Astrocyte (in vitro differentiated cells and primary cell): ENCODE measurements around the gene TCP11L1. TPM values are rescaled to one million over a fixed set of nuclear protein-coding genes. Genes with fewer than 3 reads are reported as not detected.

ENCODE experiments used
- DNase-seq: peaks from one replicate; pipeline ENCODE4 v3.0.0-alpha.2; 2010; ENCODE audit warnings: low read depth
- FAIRE-seq: peaks from 2 replicates; lab custom pipeline; 2011; peaks lifted over from hg19 to GRCh38; lab: Jason Lieb, UNC
- H2AFZ ChIP-seq: 2 replicates; pipeline ENCODE4 v1.6.0; 2012; ENCODE audit warnings: low read depth, low read length, inconsistent platforms
- H3K27ac ChIP-seq: 2 replicates; pipeline ENCODE4 v1.5.1; 2011; ENCODE audit warnings: low read depth, low read length, inconsistent platforms
- H3K27me3 ChIP-seq: 2 replicates; pipeline ENCODE4 v1.6.0; 2011; ENCODE audit warnings: low read length, inconsistent platforms; ENCODE audit not compliant: insufficient read depth
- H3K36me3 ChIP-seq: 2 replicates; pipeline ENCODE4 v1.5.1; 2011; ENCODE audit warnings: low read length, inconsistent platforms; ENCODE audit not compliant: insufficient read depth
- H3K4me1 ChIP-seq: 2 replicates; pipeline ENCODE4 v1.5.1; 2011; ENCODE audit warnings: low read length, inconsistent platforms; ENCODE audit not compliant: insufficient read depth
- H3K4me2 ChIP-seq: 2 replicates; pipeline ENCODE4 v1.6.0; 2012; ENCODE audit warnings: low read length, inconsistent platforms
- H3K4me3 ChIP-seq: 2 replicates; pipeline ENCODE4 v1.5.1; 2011; ENCODE audit warnings: low read depth, mild to moderate bottlenecking, low read length, inconsistent platforms; ENCODE audit not compliant: insufficient read depth
- H3K79me2 ChIP-seq: 2 replicates; pipeline ENCODE4 v1.6.0; 2012; ENCODE audit warnings: mild to moderate bottlenecking, low read length, inconsistent platforms; ENCODE audit not compliant: insufficient read depth
- H3K9ac ChIP-seq: 2 replicates; pipeline ENCODE4 v1.6.0; 2012; ENCODE audit warnings: mild to moderate bottlenecking, low read length, inconsistent platforms
- H3K9me3 ChIP-seq: 2 replicates; pipeline ENCODE4 v1.5.1; 2012; ENCODE audit warnings: low read depth, mild to moderate bottlenecking, low read length, inconsistent platforms; ENCODE audit not compliant: insufficient read depth
- H4K20me1 ChIP-seq: 2 replicates; pipeline ENCODE4 v1.6.0; 2012; ENCODE audit warnings: low read length, inconsistent platforms; ENCODE audit not compliant: insufficient read depth
- H3K27ac Mint-ChIP-seq: one replicate; pipeline ENCODE4 v1.8.0; 2021; ENCODE audit warnings: mild to moderate bottlenecking, mixed read lengths; ENCODE audit not compliant: unreplicated experiment
- H3K27me3 Mint-ChIP-seq: one replicate; pipeline ENCODE4 v1.8.0; 2021; ENCODE audit warnings: low read depth, mixed read lengths; ENCODE audit not compliant: unreplicated experiment
- H3K36me3 Mint-ChIP-seq: one replicate; pipeline ENCODE4 v1.8.0; 2021; ENCODE audit warnings: low read depth, mixed read lengths; ENCODE audit not compliant: unreplicated experiment
- H3K4me1 Mint-ChIP-seq: one replicate; pipeline ENCODE4 v1.8.0; 2021; ENCODE audit warnings: low read depth, mixed read lengths; ENCODE audit not compliant: unreplicated experiment
- H3K4me3 Mint-ChIP-seq: one replicate; pipeline ENCODE4 v1.8.0; 2021; ENCODE audit warnings: mild to moderate bottlenecking, moderate library complexity, mixed read lengths; ENCODE audit not compliant: unreplicated experiment
- H3K9me3 Mint-ChIP-seq: one replicate; pipeline ENCODE4 v1.8.0; 2021; ENCODE audit warnings: mild to moderate bottlenecking, mixed read lengths; ENCODE audit not compliant: unreplicated experiment
- CTCF ChIP-seq: IDR thresholded peaks from 2 replicates; pipeline ENCODE4 v1.5.1; 2011; ENCODE audit warnings: low read depth, mild to moderate bottlenecking, inconsistent platforms, low read length, moderate library complexity; ENCODE audit not compliant: insufficient read depth
- EZH2 ChIP-seq: IDR thresholded peaks from 2 replicates; pipeline ENCODE4 v1.6.1; 2012; ENCODE audit warnings: mild to moderate bottlenecking, low read length, inconsistent platforms; ENCODE audit not compliant: insufficient read depth
- total RNA-seq: library from RNA; stranded (reverse); gene quantifications from 2 replicates; pipeline ENCODE4 v1.2.1, GENCODE V29; 2021

The TCP11L1 gene
- total RNA-seq, 1 donor from 2014 or later, result 28.8 TPM

DNA sequence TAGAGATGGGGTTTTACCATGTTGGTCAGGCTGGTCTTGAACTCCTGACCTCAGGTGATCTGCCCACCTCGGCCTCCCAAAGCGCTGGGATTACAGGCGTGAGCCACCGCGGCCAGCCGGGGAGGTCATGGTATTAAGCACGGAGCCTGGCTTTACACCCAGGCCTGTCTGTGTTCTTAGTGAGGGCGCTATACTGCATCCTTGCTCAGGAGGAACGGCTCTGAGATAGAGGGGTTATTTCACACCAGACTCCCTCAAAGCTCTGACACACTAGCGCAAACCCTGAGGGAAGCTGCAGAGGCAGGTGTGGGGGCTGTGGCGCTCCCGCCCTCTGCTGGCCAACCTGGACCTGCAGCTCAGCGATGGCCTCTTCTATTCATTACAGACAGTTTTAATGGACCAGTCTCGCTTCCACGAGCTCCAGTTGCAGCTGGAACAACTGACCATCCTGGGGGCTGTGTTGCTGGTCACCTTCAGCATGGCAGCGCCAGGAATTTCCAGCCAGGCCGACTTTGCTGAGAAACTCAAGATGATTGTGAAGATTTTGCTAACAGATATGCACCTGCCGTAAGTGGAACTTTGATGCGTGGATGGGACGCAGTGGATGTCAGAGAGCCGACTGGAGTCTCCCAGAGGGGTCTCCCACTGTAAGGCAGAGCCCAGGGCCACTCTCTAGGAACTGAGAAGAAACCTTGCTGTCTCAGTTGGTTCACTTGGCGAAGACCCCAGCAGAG lies 26.2 kb downstream of the TCP11L1 start:
- no peaks in the 10 kb centered on the region for H3K9me3 ChIP-seq
- H3K79me2 ChIP-seq, result no peaks in the 10 kb centered on the region
- Mint-ChIP-seq H3K27me3 (no peaks in the 10 kb centered on the region), H3K4me1 (peaks cover 24% of the 10 kb centered on the region), H3K27ac (no peak overlapping the region), H3K36me3 (peaks cover 8% of the 10 kb centered on the region), H3K9me3 (no peaks in the 10 kb centered on the region), H3K4me3 (no peak overlapping the region)
- H3K36me3 ChIP-seq, result peaks cover 6% of the 10 kb centered on the region
- H3K4me2 ChIP-seq, result no peak overlapping the region
- no peak for TF ChIP-seq EZH2
- TF ChIP-seq CTCF, result peak; percentile 92
- no peak overlapping the region for H3K4me3 ChIP-seq
- peaks cover 6% of the 10 kb centered on the region for H4K20me1 ChIP-seq
- peaks cover 11% of the 10 kb centered on the region for H3K4me1 ChIP-seq
- DNase-seq, result peak; percentile 25
- H3K27me3 ChIP-seq, result no peaks in the 10 kb centered on the region
- H2AFZ ChIP-seq, result no peak overlapping the region
- H3K27ac ChIP-seq, result no peak overlapping the region
- no peak overlapping the region for H3K9ac ChIP-seq
- no peak for FAIRE-seq

- FAIRE-seq (no peak), DNase-seq (no peak)
- Histone ChIP-seq H4K20me1 (peaks cover 6% of the 10 kb centered on the region), H3K9me3 (no peaks in the 10 kb centered on the region), H2AFZ (no peak overlapping the region), H3K27ac (no peak overlapping the region), H3K36me3 (peaks cover 12% of the 10 kb centered on the region), H3K79me2 (no peaks in the 10 kb centered on the region), H3K9ac (no peak overlapping the region), H3K27me3 (no peaks in the 10 kb centered on the region), H3K4me2 (no peak overlapping the region), H3K4me1 (peaks cover 4% of the 10 kb centered on the region), H3K4me3 (no peak overlapping the region)
- no peak overlapping the region for H3K27ac Mint-ChIP-seq
- peaks cover 10% of the 10 kb centered on the region for H3K36me3 Mint-ChIP-seq
- no peak for TF ChIP-seq EZH2
- no peak for TF ChIP-seq CTCF
- no peaks in the 10 kb centered on the region for H3K9me3 Mint-ChIP-seq
- no peak overlapping the region for H3K4me3 Mint-ChIP-seq
- H3K4me1 Mint-ChIP-seq, result peaks cover 17% of the 10 kb centered on the region
- H3K27me3 Mint-ChIP-seq, result no peaks in the 10 kb centered on the region
These were observed 27.9 kb downstream of the TCP11L1 start for GRCh38 chr11:33067294-33067693.
